Renal pelvis (tissue), 4 donors: ENCODE results near the gene LY6G5C. TPM values are rescaled to one million over a fixed set of nuclear protein-coding genes. Genes with fewer than 3 reads are reported as not detected.

Source experiments
- DNase-seq: peaks from one replicate; pipeline ENCODE4 v3.0.0-alpha.2; 2013
- polyA plus RNA-seq, 3 donors: library from polyadenylated mRNA; unstranded; fragments of 120-200 nt; gene quantifications; one replicate each; pipeline ENCODE4 v1.2.1, GENCODE V29; 2013; ENCODE audit not compliant: insufficient read length in 3 of 3

Gene LY6G5C
- polyA plus RNA-seq, 3 donors, result 2.6 to 4.3 (median 3.6) TPM

DNA sequence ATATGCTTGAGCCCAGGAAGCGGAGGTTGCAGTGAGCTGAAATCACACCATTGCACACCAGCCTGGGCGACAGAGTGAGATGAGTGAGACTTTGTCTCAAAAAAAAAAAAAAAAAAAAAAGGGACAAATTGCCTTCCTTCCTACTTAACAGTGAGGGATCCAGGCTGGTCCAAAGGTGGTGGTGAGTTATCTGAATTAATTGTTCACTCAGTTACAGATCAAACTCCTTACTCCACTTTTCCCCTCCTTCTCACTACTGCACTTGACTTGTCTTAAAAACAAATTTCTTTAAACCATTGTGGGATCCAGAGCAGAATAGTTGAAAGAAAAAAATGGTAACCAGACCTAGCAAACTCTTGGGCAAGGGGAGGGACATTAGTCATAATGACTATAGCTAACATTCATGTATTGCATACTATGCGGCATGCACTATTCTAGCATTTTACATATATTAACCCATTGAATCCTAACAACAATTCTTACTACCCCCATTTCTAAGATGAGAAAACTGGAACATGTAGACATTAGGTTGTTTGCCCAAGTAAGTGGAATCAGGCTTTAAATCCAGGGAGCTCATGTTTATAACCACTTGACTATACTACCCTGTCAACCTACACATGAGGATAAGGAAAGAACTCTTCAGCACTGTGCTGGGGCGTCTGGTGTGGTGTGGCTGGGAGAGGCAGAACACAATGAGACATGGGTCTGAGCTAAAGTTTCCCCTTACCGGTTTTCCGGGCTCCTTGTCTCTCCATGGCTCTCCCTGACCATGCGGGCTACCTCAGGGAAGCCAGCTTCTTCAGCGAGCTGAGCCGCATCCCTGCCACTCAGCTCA, 17.5 kb downstream of the LY6G5C start:
- no peak for DNase-seq

DNA sequence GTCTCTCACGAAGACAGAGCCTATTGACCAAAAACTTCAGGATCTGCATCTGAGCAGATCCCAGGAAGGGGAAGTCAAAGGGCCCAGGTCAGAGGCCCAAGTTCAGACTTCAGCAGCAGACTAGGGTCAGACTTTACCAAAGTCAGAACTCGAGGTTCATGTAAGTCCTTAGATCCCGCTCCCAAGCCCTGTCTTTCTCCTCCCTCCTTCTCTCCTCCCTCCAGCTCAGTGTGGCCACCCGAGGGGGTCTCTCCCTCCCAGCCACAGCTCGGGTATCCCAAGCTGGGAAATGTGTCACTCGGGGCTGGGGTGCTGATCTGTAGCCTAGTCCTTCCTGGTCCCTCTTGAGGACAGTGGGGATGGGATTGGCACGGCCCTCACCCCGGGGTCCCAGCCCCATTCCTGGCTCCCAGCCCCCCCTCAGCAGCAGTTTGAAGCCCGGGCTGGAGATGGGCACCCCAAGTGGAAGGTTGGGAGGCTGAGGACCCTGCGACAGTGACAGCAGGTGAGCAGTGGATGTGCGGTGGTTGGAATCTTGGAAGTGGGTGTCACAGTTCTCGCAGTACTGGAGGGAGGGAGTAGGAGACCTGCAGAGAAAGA, 18.6 kb downstream of the LY6G5C start:
- DNase-seq, result no peak

- DNase-seq, result no peak
Observed at GRCh38 chr6:31661262-31662123, 19.4 kb downstream of the LY6G5C start.

GRCh38 chr6:31660381-31661261, 20.2 kb downstream of the LY6G5C start, which contains the start of gene C6orf47:
C6orf47 (minus strand) TSS chr6:31660778; CDS start chr6:31659947, 831 bp downstream.
- peak; percentile 88 for DNase-seq

DNA sequence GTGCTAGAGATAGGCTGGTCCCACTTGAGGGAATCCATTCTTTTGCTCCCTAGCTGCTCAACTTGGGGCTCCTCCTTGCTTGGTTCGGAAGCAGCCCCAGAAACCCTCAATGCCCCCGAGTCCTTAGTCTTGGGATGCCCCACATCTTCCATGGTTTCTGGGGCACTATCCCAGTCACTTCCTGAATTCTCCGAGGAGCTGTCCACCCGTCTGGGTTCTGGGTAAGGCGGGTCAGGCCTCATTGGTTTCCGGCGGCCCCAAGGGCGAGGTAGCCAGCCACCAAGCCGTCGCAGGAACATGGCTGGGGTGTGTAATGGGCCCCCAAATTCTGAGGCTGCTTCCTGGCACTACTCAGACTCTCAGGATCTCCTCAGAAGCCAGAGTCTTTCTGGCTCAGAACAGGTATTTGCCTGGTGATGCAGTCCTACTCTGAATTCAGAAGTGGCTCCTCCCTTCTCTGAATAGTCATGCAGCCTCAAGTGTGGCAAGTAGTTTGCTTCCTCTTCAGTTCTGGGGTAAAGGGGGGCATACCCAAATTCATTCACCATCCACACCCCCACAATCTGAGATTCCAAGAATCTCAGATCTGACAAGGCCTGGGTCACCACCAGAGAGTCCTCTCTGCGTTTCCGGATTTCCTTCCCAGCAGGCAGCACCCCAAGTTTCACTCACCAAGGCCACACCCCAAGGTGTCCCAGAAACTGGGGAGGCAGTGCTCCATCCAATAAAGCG, 21.1 kb downstream of the LY6G5C start:
- no peak for DNase-seq

DNA sequence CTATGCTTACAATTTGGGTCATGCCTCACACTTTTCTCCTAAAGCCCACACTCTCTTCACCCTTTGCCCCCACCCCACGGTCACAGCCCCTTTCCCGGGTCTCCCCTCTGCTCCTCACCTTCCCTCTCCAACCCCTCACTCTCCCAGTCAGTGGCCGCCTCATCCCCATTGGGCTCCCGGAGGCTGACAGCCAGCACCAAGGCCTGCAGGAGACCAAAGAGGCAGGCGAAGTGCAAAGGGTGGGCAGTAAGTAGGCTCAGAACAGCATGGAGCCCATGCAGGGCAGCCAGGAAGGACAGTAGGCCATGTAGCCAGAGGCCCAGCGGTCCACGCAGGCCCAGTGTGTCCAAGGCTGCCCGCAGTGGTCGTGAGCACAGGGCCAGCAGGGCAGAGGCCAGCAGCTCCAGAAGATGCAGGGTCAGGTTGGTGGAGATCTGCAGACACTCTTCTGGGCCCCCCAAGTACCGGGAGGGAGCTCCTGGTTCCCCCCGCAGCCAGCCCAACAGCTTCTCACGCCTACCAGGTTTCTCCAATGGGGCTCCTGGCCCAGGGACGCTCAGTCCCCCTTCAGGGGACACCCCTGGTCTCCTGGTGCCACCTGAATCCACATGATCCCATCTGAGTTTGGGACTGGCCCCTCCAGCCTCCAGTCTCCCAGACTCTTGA, 21.8 kb downstream of the LY6G5C start:
- DNase-seq, result no peak

GRCh38 chr6:31658158-31658688, 22.6 kb downstream of the LY6G5C start:
- no peak for DNase-seq

DNA sequence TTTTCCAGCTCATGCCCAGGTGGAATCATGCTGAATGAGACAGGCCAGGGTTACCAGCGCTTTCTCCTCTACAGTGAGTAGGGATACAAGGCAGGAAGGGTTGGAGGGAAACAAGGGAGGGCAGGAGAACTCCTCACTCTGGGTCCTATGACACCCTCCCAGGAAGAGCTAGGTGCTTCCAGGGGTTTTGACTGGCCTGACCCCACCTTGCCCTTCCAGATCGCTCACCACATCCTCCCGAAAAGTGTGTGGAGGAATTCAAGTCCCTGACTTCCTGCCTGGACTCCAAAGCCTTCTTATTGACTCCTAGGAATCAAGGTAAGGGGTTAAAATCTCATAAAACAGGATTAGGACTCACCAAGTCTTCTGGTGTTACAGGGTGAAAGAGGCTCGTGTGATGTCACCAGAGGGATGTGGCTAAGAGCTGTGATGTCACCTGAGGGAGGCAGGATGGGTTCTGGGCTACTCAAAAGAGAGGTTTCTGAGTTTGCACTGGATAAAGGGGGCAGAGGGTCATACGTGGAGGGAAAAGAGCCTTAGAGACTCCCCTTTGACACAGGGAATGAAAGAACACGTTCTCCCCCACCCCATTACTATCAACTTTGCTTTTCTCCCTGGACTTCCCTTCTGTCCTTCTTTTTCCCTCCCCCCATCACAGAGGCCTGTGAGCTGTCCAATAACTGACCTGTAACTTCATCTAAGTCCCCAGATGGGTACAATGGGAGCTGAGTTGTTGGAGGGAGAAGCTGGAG, 23.3 kb downstream of the LY6G5C start:
- no peak for DNase-seq

DNA sequence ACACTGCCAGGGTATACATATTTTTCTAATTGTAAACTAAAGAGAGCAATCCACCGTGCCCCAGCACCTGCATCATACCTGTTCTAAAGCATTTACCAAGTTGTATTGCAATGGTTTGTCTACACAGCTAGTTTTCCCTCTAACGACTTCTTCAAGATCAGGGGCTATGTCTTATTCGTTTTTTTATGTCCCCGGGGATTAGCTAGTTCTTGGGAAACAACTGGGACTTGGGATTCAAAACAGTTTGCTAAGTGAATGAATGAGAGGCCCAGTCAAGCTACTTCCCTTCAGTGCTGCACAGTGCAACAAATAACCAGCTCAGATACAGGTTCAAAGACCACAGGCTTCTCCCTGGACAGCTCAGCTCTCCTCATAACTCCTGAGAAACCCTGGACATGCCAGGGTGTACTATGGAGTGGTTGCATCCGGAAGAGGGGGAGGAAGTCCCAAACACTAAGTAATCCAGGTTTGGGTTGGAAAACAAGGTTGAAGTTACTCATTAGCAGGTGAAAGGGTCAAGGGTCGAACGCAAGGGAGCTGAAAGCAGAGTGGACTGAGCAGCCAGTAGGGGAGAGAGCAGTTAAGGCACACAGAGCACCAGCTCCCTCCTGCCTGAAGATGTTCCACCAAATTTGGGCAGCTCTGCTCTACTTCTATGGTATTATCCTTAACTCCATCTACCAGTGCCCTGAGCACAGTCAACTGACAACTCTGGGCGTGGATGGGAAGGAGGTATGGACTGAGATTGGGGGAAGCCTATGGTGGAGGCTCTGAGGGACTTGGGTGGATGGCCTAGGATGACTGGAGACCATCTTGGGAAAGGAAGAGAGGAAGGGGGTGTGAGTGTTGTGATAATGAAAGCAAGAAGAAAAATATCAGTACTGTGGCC, 25.3 kb downstream of the LY6G5C start, which contains the start of gene APOM:
Gene APOM (plus strand): TSS at position 546 of the 889 bp plus-strand sequence. CDS start 73 bp downstream, at position 619.
- no peak for DNase-seq

DNA sequence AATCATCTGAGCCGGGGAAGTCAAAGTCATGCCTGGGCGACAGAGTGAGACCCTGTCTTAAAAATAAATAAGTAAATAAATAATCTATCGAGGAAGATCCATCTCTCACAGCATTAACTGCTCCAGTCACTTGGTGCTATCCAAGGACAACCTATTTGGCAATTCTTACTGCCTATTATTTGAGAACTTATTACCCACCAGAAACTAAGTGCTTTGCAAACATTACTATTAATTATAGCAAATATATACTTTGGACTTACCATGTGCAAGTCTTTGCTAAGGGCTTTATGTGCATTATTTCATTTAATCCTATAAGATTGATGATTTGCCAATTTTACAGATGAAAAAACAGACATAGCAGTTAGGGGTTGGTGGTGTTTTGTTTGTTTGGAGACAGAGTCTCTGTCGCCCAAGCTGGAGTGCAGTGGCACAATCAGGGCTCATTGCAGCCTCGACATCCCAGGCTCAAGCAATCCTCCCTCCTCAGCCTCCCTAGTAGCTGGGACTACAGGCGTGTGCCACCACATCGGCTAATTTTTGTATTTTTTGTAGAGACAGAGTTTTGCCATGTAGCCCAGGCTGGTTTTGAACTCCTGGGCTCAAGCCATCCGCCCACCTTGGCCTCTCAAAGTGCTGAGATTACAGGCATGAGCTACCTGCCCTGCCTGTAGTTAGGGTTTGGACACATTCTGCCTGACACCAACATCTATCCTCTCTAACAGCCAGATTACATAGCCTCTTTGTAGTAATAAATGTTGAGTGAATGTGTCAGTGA, 26.1 kb downstream of the LY6G5C start:
- DNase-seq, result no peak

DNA sequence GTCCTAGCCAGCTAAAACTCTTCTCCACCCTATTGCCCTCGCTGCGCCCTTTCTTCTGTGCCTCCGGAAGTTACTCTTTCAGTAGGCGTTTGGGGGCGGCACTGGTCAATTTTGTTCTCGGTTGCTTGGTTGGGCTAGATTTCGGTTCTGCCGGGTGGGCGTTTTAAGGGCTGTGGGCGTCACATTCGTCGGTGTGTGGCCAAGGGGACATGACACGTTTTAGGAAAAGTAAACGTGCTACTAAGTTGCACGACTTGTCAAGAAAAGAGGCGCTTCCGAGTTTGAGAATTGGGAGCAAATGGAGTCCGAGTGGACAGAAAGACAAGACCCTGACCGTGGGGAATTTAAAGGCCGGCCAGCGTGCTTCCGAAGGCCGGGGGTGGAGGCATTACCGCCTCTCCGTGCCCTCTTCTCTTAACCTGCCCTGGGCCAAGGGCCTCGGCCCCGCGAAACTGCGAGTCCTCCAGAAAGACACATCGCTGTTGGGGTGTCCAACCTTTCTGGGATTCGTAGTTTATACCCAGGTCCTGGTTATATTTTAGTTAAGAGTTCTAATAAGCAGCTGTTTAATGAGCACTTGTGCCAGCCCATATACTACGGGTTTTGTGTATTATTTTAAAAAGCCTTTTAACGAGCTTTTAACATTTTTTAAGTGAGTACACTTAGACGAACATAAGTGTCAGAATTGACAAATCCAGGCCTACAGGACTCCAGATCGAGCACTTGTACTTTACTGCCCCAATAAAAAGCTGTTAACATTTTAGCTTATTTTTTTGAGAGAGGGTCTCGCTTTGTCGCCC, 27.7 kb downstream of the LY6G5C start:
- DNase-seq, result peak; percentile 96

- DNase-seq, result peak; percentile 75
Observed at GRCh38 chr6:31651602-31652191, 29.2 kb downstream of the LY6G5C start.

DNA sequence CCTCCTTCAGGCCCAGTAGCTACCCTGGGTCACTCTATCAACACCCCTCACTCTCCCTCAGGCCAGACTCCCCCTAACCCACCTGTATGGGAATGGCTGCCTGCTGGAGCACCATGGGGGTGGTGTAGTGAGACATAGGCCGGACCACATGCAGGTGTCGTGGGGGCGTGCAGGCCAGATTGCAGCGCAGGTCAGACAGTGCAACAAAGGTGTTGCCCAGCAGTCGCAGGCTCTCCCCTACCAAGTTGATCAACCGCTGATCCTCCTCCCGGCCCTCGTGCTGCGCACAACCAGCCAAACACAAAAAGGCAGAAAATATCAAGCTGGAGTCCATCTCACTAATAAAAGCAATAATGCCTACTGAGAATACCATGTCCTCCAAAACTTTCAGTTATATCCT, 35.5 kb downstream of the LY6G5C start:
- DNase-seq, result no peak

- DNase-seq, result no peak
Observed at GRCh38 chr6:31643818-31644454, 36.9 kb downstream of the LY6G5C start.
